DOHH2 (cell line): ENCODE results near the gene CSRNP3.

ENCODE experiments used
- H3F3A ChIP-seq: fragments of 200-600 bp; sonication (generic), shearing (Covaris generic); 2 replicates; pipeline ENCODE4 v1.6.0; 2016; ENCODE audit warnings: antibody characterized with exemption, mild to moderate bottlenecking; ENCODE audit not compliant: control insufficient read depth, insufficient read depth
- H3K27ac ChIP-seq: fragments of 200-600 bp; sonication (generic); 2 replicates; pipeline ENCODE4 v1.5.1; 2014; ENCODE audit warnings: low read depth, mild to moderate bottlenecking, low read length, moderate library complexity
- H3K27me3 ChIP-seq: fragments of 200-600 bp; sonication (generic); 2 replicates; pipeline ENCODE4 v1.6.1; 2014; ENCODE audit warnings: mild to moderate bottlenecking, low read length, mixed read lengths; ENCODE audit not compliant: control insufficient read depth
- H3K36me3 ChIP-seq: fragments of 200-600 bp; sonication (generic); 2 replicates; pipeline ENCODE4 v1.6.1; 2014; ENCODE audit warnings: mild to moderate bottlenecking, low read length, moderate library complexity, mixed read lengths; ENCODE audit not compliant: control insufficient read depth
- H3K4me1 ChIP-seq: fragments of 200-600 bp; sonication (generic); 2 replicates; pipeline ENCODE4 v1.6.1; 2014; ENCODE audit warnings: mild to moderate bottlenecking, low read length, mixed read lengths; ENCODE audit not compliant: control insufficient read depth
- H3K4me2 ChIP-seq: fragments of 200-600 bp; sonication (generic); 2 replicates; pipeline ENCODE4 v1.6.0; 2014; ENCODE audit warnings: mild to moderate bottlenecking, low read length, moderate library complexity
- H3K4me3 ChIP-seq: fragments of 200-600 bp; sonication (generic); 2 replicates; pipeline ENCODE4 v1.5.1; 2014; ENCODE audit warnings: mild to moderate bottlenecking, low read length, mixed read lengths
- H3K79me2 ChIP-seq: fragments of 200-600 bp; sonication (generic); 2 replicates; pipeline ENCODE4 v1.6.1; 2014; ENCODE audit warnings: mild to moderate bottlenecking, low read length, mixed read lengths; ENCODE audit not compliant: control insufficient read depth
- H3K9me2 ChIP-seq: fragments of 200-600 bp; sonication (generic); replicated peaks from 2 replicates; pipeline ENCODE4 v1.6.1; 2014; ENCODE audit warnings: mild to moderate bottlenecking, low read length, mixed read lengths; ENCODE audit not compliant: control insufficient read depth
- H3K9me3 ChIP-seq: fragments of 200-600 bp; sonication (generic); 2 replicates; pipeline ENCODE4 v1.6.1; 2014; ENCODE audit warnings: antibody characterized with exemption, low read length, mixed read lengths; ENCODE audit not compliant: control insufficient read depth, insufficient read depth
- H4K20me1 ChIP-seq: fragments of 200-600 bp; sonication (generic); 2 replicates; pipeline ENCODE4 v1.6.0; 2014; ENCODE audit warnings: low read depth, mild to moderate bottlenecking, antibody characterized with exemption, low read length, moderate library complexity; ENCODE audit not compliant: control insufficient read depth, insufficient read depth
- EZH2phosphoT487 ChIP-seq: fragments of 200-600 bp; sonication (generic); IDR thresholded peaks from 2 replicates; pipeline ENCODE4 v1.6.1; 2017; ENCODE audit warnings: borderline replicate concordance, mild to moderate bottlenecking, antibody characterized with exemption, low read length, moderate library complexity, mixed read lengths
- TF ChIP-seq, protein P1 (sequence below): fragments of 200-600 bp; sonication (generic); IDR thresholded peaks from one replicate; pipeline ENCODE4 v1.5.1; 2014; ENCODE audit warnings: antibody characterized with exemption, mild to moderate bottlenecking, low read depth, low read length; ENCODE audit not compliant: poor library complexity, severe bottlenecking

The CSRNP3 gene

DNA sequence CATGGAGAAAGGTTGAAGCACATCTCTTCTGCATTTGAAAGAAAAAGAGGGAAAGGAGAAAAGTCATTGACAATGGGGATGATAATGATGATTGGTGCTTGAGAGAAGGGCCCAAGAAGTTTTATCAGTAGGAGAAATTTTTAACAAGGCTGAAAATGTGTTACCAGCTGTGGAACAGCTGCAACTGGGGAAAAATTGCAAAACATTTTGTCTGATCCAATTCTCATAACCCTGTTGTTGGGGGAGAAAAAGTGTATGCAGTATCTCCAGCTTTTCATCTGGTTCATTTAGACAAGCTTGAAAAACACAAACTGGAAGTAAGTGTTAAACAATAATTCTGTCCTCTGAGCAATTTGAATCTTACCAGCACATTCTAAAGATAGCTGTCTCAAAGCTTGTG is 92.7 kb downstream of the CSRNP3 start:
- Histone ChIP-seq H3K4me2 (no peak overlapping the region), H3K4me3 (no peak overlapping the region), H3K36me3 (no peaks in the 10 kb centered on the region), H3K9me2 (no peaks in the 10 kb centered on the region), H3K4me1 (peaks cover 19% of the 10 kb centered on the region), H3F3A (peaks cover 4% of the 10 kb centered on the region; the same call in 1 of the 2 replicates), H3K79me2 (no peaks in the 10 kb centered on the region), H3K27me3 (no peaks in the 10 kb centered on the region), H3K9me3 (no peaks in the 10 kb centered on the region), H3K27ac (no peak overlapping the region), H4K20me1 (no peaks in the 10 kb centered on the region)
- TF ChIP-seq EZH2phosphoT487: no peak
- TF ChIP-seq, protein P1, sequence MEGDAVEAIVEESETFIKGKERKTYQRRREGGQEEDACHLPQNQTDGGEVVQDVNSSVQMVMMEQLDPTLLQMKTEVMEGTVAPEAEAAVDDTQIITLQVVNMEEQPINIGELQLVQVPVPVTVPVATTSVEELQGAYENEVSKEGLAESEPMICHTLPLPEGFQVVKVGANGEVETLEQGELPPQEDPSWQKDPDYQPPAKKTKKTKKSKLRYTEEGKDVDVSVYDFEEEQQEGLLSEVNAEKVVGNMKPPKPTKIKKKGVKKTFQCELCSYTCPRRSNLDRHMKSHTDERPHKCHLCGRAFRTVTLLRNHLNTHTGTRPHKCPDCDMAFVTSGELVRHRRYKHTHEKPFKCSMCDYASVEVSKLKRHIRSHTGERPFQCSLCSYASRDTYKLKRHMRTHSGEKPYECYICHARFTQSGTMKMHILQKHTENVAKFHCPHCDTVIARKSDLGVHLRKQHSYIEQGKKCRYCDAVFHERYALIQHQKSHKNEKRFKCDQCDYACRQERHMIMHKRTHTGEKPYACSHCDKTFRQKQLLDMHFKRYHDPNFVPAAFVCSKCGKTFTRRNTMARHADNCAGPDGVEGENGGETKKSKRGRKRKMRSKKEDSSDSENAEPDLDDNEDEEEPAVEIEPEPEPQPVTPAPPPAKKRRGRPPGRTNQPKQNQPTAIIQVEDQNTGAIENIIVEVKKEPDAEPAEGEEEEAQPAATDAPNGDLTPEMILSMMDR: no peak

DNA sequence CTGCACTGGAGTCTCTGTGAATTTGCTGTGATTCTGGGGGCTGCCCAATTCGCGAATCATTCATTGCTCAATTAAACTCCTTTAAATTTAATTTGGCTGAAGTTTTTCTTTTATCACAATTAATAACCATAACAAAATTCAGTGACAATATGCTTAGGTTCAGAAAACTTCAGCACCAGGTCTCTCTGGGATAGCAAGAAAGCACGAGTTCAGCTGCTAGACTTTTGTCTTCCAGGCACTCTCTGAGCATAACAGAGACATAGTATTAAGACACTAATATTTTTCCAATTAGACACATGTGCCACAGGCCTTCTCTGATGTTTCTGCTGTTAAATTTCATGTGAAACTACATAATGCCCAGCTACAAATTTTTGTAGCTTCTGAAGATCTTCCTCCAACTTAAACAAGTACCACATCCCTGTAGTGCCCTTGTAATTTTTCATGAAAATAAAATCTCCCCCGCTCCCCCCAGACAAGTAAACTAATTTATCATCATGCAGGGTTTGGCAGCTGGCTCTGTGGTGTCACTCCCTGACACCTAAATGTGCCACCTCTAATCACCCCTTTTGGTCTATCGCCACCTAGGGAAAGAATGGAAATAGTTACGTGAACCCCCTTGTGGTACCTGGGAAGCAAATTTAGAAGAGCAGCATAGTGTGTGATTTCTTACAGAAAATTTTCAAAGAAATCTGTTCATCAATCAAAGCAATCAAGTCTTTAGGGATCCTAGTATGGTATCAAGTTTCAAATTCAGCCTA is 94.1 kb downstream of the CSRNP3 start:
- no peaks in the 10 kb centered on the region for H3K9me3 ChIP-seq
- no peaks in the 10 kb centered on the region for H3K9me2 ChIP-seq
- TF ChIP-seq, protein P1: peak; percentile 56
- TF ChIP-seq EZH2phosphoT487: no peak
- H3K36me3 ChIP-seq: no peaks in the 10 kb centered on the region
- H3K27me3 ChIP-seq: no peaks in the 10 kb centered on the region
- H4K20me1 ChIP-seq: no peaks in the 10 kb centered on the region
- no peak overlapping the region for H3K4me3 ChIP-seq
- no peaks in the 10 kb centered on the region for H3K79me2 ChIP-seq
- peaks cover 19% of the 10 kb centered on the region for H3K4me1 ChIP-seq
- H3K4me2 ChIP-seq: no peak overlapping the region
- peaks cover 4% of the 10 kb centered on the region; the same call in 1 of the 2 replicates for H3F3A ChIP-seq
- H3K27ac ChIP-seq: no peak overlapping the region

DNA sequence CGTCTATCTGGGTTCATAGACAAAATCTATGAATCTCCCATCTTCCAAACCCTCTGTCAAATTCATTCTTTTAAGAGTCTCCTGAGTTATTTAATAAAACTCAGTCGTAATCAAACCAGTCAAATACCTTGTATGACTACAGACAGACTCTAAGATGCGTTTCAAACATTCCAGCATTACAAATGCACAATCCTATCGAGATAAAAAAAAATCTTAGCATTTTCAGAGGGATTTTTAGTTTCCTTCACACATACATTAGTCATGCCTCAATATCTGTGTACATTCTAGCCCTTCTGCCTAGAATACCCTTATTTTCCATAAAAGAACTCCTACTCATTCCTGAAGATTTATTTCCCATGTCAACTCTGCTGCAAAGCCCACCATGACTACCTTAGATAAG is 96.5 kb downstream of the CSRNP3 start:
- no peaks in the 10 kb centered on the region for H3K36me3 ChIP-seq
- TF ChIP-seq, protein P1: no peak
- TF ChIP-seq EZH2phosphoT487: no peak
- H3K27ac ChIP-seq: no peak overlapping the region

More for the DNA sequence above, 96.5 kb downstream of the CSRNP3 start:
- Histone ChIP-seq H3K4me3 (no peak overlapping the region), H3K9me3 (no peaks in the 10 kb centered on the region), H4K20me1 (no peaks in the 10 kb centered on the region), H3K27me3 (no peaks in the 10 kb centered on the region), H3F3A (peaks cover 4% of the 10 kb centered on the region; the same call in 1 of the 2 replicates), H3K4me2 (no peak overlapping the region), H3K9me2 (no peaks in the 10 kb centered on the region), H3K4me1 (peaks cover 5% of the 10 kb centered on the region), H3K79me2 (no peaks in the 10 kb centered on the region)
